GOT3 (cell line): Measurements from ENCODE around the gene ZBTB12.
"Not testable (repeated sequence)": the region's sequence is repeated elsewhere in the genome, so short reads cannot be mapped to it uniquely, and the experiment has no call there.

ENCODE experiments used
- DNase-seq: peaks from one replicate; lab custom pipeline; 2025; ENCODE audit warnings: mixed read lengths; lab: John Stamatoyannopoulos, UW

ZBTB12 gene, protein sequence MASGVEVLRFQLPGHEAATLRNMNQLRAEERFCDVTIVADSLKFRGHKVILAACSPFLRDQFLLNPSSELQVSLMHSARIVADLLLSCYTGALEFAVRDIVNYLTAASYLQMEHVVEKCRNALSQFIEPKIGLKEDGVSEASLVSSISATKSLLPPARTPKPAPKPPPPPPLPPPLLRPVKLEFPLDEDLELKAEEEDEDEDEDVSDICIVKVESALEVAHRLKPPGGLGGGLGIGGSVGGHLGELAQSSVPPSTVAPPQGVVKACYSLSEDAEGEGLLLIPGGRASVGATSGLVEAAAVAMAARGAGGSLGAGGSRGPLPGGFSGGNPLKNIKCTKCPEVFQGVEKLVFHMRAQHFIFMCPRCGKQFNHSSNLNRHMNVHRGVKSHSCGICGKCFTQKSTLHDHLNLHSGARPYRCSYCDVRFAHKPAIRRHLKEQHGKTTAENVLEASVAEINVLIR

DNA sequence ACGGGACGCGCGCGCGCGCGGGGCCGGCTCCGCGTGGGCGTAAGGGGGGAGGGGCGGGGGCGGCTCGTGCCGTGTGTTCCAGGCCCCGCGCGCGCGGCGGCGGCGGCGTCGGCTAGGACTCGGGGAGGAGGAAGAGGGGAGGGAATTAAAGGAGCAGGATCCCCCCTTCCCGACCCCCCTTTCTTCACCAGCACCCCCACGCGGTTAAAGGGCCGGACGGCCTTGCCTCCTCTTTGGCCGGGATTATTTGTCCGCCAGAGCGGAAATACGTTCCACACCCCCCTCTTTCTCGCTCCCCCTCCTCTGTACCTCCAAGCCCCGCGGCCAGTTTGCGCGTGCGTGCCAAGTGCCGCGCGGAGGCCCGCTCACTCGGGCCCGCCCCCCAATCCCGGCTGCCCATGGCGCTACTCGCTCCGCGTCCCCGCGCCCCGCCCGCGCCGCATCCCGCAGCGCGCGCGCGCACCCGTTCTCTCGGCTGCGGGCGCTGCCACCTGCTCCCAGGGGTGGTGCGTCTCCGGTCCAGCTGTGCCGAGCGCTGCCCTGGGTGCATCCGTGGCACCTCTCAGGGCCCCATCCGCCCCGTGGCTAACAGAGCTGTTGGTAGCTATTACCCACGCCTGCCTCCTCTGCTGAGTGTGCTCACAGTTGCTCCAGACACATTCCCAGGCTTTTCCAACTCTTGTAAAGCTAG lies at the start of gene ZBTB12:
TSS of gene ZBTB12 (minus strand) at position 134 of the 691 bp plus-strand sequence. CDS start 781 bp downstream, outside the sequence.
- peak; percentile 73 for DNase-seq

DNA sequence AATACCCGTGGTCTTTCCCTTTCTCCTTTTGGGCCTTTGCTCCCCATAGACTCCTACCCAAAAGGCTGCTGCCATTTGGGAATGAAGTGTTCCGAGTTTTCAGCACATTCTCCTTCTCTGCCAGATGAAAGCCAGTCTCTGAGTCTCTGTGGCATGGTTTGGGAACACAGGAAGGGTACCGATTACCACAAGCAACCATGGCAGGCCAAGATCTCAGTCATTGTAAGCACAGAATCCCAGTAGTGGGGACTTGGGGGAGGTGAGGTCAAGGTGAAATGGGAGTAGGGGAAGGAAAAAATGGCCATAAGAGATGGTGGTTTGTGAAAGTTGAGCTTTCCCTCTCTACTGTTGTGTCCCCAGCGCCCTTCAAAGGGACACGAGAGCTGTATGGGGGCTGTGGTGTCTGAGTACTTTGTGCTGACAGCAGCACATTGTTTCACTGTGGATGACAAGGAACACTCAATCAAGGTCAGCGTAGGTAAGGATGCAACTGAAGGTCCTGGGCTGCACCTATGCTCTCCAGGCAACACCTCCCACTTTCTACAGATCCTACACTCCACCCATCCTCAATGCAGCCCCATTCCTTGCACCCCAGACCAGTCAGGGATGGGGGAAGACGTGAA lies 48.2 kb upstream of the ZBTB12 start:
- no peak for DNase-seq

DNA sequence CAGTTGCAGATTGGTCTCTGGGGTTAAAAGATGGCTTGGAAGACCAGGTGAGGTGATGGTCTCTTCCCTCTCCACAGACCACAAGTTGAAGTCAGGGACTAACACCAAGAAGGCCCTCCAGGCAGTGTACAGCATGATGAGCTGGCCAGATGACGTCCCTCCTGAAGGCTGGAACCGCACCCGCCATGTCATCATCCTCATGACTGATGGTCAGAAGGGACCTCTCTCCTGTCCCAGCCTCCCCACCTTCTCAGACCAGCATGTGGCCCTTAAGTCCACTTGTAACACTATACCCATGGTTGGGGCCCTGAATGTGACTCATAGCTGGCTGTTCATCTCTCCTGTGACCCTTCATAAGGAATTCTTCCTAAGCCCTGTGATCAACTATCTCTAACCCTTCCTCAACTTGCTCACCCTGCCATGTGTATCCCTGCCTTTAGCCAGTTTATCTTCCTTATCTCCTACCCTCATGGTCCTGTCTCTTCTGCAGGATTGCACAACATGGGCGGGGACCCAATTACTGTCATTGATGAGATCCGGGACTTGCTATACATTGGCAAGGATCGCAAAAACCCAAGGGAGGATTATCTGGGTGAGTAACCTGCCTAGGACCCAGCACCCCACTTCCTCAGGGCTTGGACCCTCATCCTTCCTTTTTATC lies 47.0 kb upstream of the ZBTB12 start:
- no peak for DNase-seq

DNA sequence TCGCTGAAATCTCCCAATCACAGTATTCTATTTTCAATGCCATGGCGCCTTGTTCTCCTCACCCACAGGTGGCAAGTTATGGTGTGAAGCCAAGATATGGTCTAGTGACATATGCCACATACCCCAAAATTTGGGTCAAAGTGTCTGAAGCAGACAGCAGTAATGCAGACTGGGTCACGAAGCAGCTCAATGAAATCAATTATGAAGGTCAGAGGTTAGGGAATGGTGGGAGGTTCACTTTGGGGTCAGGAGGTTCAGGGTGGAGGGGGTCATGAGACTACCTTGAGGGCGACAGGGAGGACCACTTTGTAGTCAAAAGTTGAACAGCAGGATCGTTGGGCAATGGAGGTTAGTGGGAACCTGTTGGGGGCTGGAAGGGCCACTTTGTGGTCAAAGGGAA lies 46.4 kb upstream of the ZBTB12 start:
- DNase-seq: no peak

DNA sequence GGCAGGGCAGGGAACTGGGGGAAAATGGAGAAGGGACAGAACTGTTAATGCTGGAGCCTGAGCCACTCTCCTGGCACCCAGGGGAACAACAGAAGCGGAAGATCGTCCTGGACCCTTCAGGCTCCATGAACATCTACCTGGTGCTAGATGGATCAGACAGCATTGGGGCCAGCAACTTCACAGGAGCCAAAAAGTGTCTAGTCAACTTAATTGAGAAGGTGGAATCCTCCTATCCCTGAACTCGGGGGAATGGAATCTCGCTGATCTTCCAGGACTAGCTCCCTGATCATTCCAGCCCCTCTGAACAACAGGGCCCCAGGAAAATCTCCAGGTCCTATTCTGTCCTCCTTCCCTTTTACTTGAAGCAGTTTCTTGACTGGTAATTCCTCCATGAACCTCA lies 46.0 kb upstream of the ZBTB12 start:
- DNase-seq: no peak

DNA sequence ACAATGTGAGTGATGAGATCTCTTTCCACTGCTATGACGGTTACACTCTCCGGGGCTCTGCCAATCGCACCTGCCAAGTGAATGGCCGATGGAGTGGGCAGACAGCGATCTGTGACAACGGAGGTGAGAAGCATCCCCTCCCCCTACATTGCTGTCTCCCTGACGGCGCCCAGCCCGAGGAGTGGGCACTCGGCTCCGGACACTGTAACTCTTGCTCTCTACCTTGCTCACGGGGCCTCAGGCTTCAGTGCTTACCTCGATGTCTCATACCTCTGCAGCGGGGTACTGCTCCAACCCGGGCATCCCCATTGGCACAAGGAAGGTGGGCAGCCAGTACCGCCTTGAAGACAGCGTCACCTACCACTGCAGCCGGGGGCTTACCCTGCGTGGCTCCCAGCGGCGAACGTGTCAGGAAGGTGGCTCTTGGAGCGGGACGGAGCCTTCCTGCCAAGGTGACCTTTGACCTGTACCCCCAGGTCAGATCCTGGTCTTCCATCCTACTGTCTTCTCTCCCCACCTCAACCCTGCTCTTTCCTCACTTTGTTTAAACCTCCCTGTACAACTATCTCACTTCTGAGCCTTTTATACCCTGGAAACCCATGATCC lies 45.3 kb upstream of the ZBTB12 start:
- DNase-seq: no peak

DNA sequence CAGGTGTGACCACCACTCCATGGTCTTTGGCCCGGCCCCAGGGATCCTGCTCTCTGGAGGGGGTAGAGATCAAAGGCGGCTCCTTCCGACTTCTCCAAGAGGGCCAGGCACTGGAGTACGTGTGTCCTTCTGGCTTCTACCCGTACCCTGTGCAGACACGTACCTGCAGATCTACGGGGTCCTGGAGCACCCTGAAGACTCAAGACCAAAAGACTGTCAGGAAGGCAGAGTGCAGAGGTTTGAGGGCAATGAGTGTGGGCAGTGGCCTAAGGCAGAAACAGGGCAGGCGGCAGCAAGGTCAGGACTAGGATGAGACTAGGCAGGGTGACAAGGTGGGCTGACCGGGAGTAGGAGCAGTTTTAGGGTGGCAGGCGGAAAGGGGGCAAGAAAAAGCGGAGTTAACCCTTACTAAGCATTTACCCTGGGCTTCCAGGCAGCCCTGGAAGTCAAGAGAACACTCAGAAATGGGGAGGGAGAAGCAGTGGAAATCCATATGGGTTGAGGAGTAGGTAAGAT lies 44.5 kb upstream of the ZBTB12 start:
- no peak for DNase-seq

DNA sequence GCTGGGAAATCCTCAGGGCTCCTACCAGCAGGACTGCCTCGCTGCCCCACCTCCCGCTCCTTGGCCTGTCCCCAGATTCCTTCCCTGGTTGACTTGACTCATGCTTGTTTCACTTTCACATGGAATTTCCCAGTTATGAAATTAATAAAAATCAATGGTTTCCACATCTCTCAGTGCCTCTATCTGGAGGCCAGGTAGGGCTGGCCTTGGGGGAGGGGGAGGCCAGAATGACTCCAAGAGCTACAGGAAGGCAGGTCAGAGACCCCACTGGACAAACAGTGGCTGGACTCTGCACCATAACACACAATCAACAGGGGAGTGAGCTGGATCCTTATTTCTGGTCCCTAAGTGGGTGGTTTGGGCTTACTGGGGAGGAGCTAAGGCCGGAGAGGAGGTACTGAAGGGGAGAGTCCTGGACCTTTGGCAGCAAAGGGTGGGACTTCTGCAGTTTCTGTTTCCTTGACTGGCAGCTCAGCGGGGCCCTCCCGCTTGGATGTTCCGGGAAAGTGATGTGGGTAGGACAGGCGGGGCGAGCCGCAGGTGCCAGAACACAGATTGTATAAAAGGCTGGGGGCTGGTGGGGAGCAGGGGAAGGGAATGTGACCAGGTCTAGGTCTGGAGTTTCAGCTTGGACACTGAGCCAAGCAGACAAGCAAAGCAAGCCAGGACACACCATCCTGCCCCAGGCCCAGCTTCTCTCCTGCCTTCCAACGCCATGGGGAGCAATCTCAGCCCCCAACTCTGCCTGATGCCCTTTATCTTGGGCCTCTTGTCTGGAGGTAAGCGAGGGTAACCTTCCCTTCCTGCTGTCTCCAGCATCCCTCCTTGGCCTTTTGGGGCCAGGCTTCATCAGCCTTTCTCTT lies 43.9 kb upstream of the ZBTB12 start, which contains the start of gene CFB:
TSS of gene CFB (plus strand) at position 589 of the 863 bp plus-strand sequence. CDS start at position 716, 127 bp downstream.
- peak; percentile 59 for DNase-seq

DNA sequence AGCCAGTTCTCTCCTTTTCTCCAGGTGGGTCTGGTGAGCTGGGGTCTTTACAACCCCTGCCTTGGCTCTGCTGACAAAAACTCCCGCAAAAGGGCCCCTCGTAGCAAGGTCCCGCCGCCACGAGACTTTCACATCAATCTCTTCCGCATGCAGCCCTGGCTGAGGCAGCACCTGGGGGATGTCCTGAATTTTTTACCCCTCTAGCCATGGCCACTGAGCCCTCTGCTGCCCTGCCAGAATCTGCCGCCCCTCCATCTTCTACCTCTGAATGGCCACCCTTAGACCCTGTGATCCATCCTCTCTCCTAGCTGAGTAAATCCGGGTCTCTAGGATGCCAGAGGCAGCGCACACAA lies 43.2 kb upstream of the ZBTB12 start:
- DNase-seq: no peak

DNA sequence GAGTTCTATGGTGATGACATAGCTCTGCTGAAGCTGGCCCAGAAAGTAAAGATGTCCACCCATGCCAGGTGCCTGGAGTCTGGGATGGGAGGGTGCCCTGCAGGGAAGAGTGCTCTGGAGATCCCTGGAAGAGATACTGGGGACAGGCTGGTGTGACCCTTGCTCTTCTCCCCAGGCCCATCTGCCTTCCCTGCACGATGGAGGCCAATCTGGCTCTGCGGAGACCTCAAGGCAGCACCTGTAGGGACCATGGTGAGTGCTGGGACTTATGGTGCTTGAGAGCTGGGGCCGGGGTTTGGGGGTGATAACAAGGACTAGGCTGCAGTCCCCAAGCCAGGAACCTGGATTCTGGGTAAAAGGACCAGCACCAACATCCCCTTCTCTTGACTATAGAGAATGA lies 41.9 kb upstream of the ZBTB12 start:
- DNase-seq: no peak

DNA sequence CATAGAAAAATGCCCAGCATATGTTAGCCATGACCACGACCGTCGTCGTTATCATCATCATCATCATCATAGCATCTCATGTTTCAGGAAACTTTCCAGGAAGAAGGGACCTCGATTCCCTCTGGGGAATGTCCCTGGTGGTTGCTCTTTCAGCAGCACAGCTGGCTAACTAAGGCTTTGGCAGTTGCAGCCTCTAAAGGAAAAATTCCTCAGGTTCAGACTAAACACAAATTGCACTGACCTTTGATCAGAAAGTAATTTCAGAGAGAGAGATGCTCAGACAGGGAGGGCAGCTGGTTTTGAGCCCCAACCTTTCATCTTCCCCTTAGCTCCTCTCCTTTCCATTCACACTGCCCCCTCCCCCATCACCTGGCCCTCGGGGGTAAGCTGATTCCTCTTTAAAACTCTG lies 38.4 kb upstream of the ZBTB12 start:
- no peak for DNase-seq

DNA sequence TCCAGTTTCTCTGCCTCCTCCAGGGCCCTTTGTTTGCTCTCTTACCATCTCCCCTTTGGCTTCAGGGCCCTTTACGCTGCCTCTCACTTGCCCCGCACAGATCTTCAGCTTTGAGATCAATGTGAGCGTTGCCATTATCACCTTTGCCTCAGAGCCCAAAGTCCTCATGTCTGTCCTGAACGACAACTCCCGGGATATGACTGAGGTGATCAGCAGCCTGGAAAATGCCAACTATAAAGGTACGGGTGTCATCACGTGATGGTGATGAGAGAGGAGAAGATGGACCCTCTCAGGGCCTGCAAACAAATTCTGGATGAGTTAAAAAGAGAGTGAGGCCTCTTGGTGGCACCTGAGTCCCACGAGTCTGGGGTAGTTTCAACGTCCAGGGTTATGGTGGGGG lies 33.9 kb upstream of the ZBTB12 start:
- no peak for DNase-seq

DNA sequence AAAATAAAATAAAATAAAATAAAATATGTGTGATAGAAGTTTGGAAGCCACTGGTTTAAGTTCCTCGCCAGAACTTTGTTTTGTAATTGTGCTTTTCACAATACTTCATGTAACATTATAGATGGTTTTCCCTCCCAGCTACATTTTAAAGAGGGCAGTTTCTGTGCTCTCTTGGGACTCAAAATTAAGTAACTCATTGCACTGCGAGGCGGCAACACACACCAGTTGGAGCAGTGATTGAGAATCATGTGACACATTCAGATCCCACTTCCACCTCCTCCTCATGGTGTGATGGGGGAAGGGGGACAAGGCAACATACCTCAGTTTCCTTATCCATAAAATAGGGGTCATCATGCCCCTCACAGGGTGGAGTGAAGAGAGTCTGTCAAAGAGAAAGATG lies 33.1 kb upstream of the ZBTB12 start:
- no peak for DNase-seq

DNA sequence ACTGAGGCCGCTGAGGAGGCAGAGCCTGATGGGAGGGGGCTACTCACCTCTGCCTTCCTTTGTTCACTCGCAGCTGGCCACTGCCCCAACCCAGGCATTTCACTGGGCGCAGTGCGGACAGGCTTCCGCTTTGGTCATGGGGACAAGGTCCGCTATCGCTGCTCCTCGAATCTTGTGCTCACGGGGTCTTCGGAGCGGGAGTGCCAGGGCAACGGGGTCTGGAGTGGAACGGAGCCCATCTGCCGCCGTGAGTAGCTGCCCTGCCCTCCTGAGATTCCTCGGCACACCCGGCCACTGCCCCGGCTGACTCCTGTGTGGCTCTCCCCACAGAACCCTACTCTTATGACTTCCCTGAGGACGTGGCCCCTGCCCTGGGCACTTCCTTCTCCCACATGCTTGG lies 31.7 kb upstream of the ZBTB12 start:
- DNase-seq: no peak

DNA sequence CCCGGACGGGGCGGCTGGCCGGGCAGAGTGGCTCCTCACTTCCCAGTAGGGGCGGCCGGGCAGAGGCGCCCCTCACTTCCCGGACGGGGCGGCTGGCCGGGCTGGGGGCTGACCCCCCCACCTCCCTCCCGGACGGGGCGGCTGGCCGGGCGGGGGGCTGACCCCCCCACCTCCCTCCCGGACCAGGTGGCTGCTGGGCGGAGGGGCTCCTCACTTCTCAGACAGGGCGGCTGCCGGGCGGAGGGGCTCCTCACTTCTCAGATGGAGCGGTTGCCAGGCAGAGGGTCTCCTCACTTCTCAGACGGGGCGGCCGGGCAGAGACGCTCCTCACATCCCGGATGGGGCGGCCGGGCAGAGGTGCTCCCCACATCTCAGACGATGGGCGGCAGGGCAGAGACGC lies 30.3 kb upstream of the ZBTB12 start:
- not testable (repeated sequence) for DNase-seq

DNA sequence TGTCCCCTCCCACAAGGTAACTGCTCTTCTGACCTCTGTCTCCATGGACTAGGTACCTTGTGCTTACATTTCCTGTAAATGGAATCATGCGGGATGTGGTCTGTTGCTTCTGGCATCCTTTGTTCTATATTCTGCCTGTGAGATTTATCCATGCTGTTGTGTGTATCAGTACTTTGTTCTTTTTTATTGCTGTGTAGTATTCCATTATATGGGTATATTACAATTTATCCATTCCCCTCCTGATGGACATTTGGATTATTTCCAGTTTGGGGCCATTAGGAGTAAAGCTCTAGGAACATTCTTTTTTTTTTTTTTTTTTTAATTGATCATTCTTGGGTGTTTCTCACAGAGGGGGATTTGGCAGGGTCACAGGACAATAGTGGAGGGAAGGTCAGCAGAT lies 29.1 kb upstream of the ZBTB12 start:
- no peak for DNase-seq

DNA sequence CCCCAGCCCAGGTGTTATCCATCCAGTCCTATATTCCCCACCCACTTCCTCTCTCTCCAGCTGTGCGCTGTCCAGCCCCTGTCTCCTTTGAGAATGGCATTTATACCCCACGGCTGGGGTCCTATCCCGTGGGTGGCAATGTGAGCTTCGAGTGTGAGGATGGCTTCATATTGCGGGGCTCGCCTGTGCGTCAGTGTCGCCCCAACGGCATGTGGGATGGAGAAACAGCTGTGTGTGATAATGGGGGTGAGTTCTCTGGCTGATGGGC lies 26.7 kb upstream of the ZBTB12 start:
- DNase-seq: no peak

DNA sequence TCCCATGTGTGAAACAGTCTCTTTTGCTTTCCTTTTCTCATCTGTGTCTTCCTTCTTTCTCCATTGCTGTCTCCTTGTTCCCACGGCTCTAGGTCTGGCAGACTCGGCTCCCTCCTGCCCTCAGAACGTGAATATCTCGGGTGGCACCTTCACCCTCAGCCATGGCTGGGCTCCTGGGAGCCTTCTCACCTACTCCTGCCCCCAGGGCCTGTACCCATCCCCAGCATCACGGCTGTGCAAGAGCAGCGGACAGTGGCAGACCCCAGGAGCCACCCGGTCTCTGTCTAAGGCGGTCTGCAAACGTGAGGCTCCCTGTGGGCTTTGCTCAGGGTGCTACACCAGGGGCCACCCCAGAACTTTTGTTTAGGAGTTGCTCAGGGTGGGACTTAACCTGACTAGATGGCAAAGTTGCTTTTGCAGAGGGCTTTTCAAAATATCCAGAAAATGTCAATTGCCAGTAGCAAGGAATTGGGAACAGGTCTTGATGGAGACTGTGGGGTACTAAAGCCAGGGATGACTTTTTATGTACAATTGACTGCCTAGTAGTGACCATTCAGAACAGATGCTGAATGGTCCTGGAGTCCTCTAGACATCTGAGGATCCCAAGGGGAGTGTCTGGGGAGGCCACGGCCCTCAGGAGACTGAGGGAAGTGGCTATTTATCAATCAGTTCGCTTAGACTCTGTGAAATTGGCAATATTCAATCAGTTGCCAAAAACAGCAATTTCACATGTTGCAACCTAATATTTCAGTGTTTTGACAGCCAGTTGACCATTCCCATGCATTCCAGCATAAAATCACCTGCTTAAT lies 26.2 kb upstream of the ZBTB12 start:
- no peak for DNase-seq

DNA sequence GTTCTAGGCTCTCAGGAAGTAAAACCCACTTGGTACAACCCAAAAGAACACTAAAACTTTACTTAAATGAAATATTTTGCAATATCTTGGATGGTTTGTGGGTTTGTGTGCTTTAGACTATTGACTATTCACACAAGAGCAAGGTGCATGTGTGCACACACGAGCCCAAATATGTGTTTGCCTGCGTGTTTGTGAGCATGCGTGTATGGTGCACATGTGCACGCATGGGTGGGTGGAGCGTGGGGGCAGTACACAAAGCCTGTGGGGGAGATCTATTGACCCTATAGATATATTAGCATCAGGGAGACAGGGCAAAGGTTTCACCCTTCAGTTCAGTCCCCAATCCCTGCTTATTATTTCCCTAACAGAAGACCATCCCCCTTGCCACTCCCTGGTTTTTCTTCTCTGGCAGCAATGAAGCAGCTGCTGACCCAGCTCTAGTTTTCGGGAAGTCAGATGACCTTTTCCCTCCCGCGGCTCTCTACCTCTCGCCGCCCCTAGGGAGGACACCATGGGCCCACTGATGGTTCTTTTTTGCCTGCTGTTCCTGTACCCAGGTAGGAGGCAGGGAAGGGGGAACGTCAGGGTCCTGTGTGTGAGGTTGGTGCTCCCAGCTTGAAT lies 25.5 kb upstream of the ZBTB12 start, which contains the start of gene C2:
TSS of gene C2 (plus strand) at position 476 of the 621 bp plus-strand sequence. CDS start at position 512, 36 bp downstream.
- DNase-seq: no peak

DNA sequence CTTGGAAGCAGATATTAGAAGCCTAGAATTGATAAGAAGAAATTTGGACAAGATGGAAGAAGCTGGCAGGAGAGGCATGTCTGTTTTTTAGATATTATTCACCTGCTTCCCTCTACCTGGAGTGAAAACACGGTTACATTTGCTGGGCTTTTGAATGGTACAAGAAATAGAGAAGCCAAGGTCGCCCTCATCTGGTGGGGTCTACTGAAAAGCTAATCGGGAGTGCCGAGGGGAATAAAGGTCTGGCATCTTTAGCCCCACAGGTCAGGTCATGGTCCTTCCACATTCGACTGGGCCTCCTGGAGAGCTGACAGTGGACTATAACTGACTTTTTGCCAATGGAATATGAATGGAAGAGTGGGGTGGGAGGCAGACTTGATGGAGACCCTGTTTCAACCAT lies 21.1 kb upstream of the ZBTB12 start:
- no peak for DNase-seq
